Prostate gland (tissue), 2 donors: ENCODE data around the gene SMARCA4. TPM values are rescaled to one million over a fixed set of nuclear protein-coding genes. Genes with fewer than 3 reads are reported as not detected.

ENCODE experiments used
- DNase-seq: peaks from one replicate; pipeline ENCODE4 v3.0.0-alpha.2; 2019; ENCODE audit warnings: low spot score
- H3K27ac ChIP-seq, 2 donors: fragments of 200-600 bp; sonication (generic); 2 replicates each; pipeline ENCODE4 v1.5.1; 2017 to 2019
- H3K27me3 ChIP-seq: fragments of 200-600 bp; sonication (generic); replicated peaks from 2 replicates; pipeline ENCODE4 v1.5.1; 2019; ENCODE audit not compliant: insufficient read depth
- H3K36me3 ChIP-seq, 2 donors: fragments of 200-600 bp; sonication (generic); 1 replicate in 1 of 2; 2 replicates in 1 of 2; pipeline versions ENCODE4 v1.5.1 to v1.8.1; 2017 to 2019
- H3K4me1 ChIP-seq: fragments of 200-600 bp; sonication (generic); replicated peaks from 2 replicates; pipeline ENCODE4 v1.5.1; 2019
- H3K4me3 ChIP-seq, 2 donors: fragments of 200-600 bp; sonication (generic); 2 replicates each; pipeline ENCODE4 v1.5.1; 2017 to 2019
- H3K9me3 ChIP-seq: fragments of 200-600 bp; sonication (generic); 2 replicates; pipeline ENCODE4 v1.5.1; 2017
- POLR2A ChIP-seq: fragments of 450-650 bp; IDR thresholded peaks from one replicate; pipeline ENCODE4 v1.6.1; 2016; ENCODE audit warnings: antibody characterized with exemption, mild to moderate bottlenecking
- POLR2AphosphoS5 ChIP-seq: sonication (generic); formaldehyde crosslinking; IDR thresholded peaks from one replicate; pipeline ENCODE4 v1.6.1; 2017; ENCODE audit warnings: antibody characterized with exemption
- WGBS: methylation state at CpG from one replicate; pipeline ENCODE4 v1.1.5; 2018; 5-methylcytosine and 5-hydroxymethylcytosine counted together
- intact Hi-C: fragments of 100-400 bp; cut with DNase I; formaldehyde crosslinking; loops from one replicate; pipeline ENCODE4 v1.14.2; 2022
- total RNA-seq, 2 donors: library from RNA; depleted of rRNA; stranded (reverse); fragments of >200 nt; gene quantifications; one replicate each; pipeline ENCODE4 v1.1.0, GENCODE V29; 2016
- TF ChIP-seq, protein P1 (sequence below), 4 experiments: fragments of 200-600 bp in 2 of 4; fragments of 450-650 bp in 2 of 4; sonication (generic) in 2 of 4; IDR thresholded peaks; 1 replicate in 3 of 4; 2 replicates in 1 of 4; pipeline ENCODE4 v1.5.1; 2016 to 2019; ENCODE audit warnings: antibody characterized with exemption in 4 of 4, mild to moderate bottlenecking in 2 of 4, moderate library complexity in 2 of 4

Gene SMARCA4
- total RNA-seq, 2 donors from 2014 or later: 98.5 to 152 TPM

DNA sequence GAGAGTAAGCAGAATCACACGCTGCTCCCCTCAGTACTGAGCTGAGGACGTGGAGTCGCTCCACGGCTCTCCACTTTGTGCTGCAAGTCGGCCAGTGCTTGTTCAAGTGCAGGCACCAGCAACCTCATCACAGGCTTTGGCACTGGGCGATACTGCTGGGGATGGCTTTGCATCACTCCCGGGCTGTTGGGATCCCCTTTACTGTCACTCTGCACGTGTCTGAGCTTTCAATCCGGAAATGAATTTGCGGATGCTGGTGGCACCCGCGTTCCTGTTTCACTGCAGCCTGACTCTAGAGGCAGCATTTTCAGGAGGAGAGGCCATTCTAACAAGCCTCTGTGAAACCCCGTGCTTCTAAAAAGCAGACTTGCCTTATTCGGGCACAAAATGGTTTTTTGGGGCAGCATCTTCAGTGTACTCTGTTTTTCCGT, 19.1 kb downstream of the SMARCA4 start:
- no peaks in the 10 kb centered on the region for H3K36me3 ChIP-seq
- no peak overlapping the region for H3K4me3 ChIP-seq
- TF ChIP-seq, protein P1, sequence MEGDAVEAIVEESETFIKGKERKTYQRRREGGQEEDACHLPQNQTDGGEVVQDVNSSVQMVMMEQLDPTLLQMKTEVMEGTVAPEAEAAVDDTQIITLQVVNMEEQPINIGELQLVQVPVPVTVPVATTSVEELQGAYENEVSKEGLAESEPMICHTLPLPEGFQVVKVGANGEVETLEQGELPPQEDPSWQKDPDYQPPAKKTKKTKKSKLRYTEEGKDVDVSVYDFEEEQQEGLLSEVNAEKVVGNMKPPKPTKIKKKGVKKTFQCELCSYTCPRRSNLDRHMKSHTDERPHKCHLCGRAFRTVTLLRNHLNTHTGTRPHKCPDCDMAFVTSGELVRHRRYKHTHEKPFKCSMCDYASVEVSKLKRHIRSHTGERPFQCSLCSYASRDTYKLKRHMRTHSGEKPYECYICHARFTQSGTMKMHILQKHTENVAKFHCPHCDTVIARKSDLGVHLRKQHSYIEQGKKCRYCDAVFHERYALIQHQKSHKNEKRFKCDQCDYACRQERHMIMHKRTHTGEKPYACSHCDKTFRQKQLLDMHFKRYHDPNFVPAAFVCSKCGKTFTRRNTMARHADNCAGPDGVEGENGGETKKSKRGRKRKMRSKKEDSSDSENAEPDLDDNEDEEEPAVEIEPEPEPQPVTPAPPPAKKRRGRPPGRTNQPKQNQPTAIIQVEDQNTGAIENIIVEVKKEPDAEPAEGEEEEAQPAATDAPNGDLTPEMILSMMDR (IDR thresholded peaks at IDR 0.05): no peak
- TF ChIP-seq POLR2A (no peak), POLR2AphosphoS5 (no peak)
- intact Hi-C loops: no loop called here
- DNase-seq: no peak
- 87% methylated on average over 15 of the region's 15 CpGs for whole genome bisulfite sequencing
- H3K27ac ChIP-seq: no peak overlapping the region
- no peaks in the 10 kb centered on the region for H3K9me3 ChIP-seq
- no peaks in the 10 kb centered on the region for H3K27me3 ChIP-seq
- H3K4me1 ChIP-seq: no peaks in the 10 kb centered on the region

DNA sequence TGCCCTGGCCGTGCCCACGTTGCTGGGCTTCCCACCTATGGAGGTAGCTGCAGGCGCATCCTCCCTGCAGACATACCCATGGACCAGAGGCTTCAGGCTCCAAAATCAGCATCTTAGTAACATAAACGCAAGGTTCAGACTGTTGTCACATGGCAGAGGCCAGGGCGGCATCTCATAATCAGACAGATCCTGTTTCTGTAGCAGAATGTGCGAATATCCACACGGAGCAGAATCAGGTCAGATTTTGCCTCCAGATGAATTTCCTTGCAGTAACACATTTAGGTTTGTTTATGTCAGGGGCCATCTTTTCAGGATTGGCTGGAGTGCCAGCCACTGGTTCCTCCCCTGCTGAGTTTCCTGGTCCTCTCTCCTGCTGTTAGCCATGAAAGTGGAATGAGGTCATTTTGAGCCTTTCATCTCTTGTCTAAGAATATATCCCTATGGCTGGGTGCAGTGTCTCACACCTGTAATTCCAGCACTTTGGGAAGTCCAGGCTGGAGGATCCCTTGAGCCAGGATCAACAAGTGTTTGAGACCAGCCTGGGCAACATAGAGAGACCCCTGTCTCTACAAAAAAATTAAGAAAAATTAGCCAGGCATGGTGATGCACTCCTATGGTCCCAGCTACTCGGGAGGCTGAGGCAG, 20.5 kb downstream of the SMARCA4 start:
- no peak overlapping the region for H3K27ac ChIP-seq

DNA sequence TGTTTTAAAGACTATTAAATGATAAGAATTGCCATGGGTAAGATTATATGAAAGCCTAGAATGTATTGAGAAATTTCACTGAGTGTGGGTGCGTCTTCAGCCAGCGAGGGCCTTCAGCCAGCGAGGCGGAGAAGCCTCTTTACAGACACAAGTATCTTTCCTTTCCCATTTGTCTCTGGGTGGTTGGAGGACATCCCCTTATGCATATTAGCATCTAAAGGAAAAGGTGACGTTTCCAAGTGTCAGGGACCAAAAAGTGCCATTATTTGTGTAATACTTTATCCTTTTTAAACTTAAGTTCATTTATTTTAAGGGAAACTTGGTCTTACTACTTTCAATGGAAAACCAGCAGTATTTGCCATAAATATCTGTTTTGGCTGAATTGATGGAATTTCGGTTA, 22.2 kb downstream of the SMARCA4 start:
- H3K4me1 ChIP-seq: no peaks in the 10 kb centered on the region
- WGBS: 92% methylated on average over 6 of the region's 6 CpGs
- no peak overlapping the region for H3K27ac ChIP-seq
- no peak for TF ChIP-seq POLR2AphosphoS5
- TF ChIP-seq POLR2A: no peak
- TF ChIP-seq, protein P1 (IDR thresholded peaks at IDR 0.05): no peak
- H3K36me3 ChIP-seq: peaks cover 0 to 5% of the 10 kb centered on the region in 2 donors
- no peak overlapping the region for H3K4me3 ChIP-seq
- intact Hi-C loops: no loop called here
- H3K9me3 ChIP-seq: no peaks in the 10 kb centered on the region
- no peak for DNase-seq
- H3K27me3 ChIP-seq: no peaks in the 10 kb centered on the region

More for the DNA sequence above, 20.5 kb downstream of the SMARCA4 start:
- 81% methylated on average over 8 of the region's 8 CpGs for WGBS
- H3K4me3 ChIP-seq: no peak overlapping the region
- TF ChIP-seq, protein P1 (IDR thresholded peaks at IDR 0.05): no peak
- TF ChIP-seq POLR2A (no peak), POLR2AphosphoS5 (no peak)
- peaks cover 0 to under 1% of the 10 kb centered on the region in 2 donors for H3K36me3 ChIP-seq
- no peaks in the 10 kb centered on the region for H3K4me1 ChIP-seq
- H3K9me3 ChIP-seq: no peaks in the 10 kb centered on the region
- H3K27me3 ChIP-seq: no peaks in the 10 kb centered on the region
- no peak for DNase-seq
- intact Hi-C loops: no loop called here

DNA sequence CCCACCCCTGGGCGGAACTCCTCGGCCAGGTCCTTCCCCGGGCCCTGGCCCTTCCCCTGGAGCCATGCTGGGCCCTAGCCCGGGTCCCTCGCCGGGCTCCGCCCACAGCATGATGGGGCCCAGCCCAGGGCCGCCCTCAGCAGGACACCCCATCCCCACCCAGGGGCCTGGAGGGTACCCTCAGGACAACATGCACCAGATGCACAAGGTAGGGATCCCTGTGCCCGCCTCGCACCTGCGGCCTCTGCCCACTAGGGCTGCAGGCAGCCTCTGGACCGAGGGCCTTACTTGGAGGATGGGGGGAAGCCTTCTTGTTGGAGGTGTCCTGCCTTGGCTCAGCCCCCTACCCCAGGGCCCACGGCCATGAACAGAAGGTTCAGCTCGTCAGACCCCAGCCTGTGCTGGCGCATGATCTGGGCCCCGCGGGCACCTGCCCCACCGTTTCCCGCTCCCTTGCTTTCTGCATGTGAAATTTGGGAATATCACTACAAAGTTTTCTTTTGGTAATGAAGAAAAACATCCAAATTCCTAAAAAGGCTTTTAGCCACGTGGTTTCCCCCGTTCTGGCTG, 23.4 kb downstream of the SMARCA4 start:
- Histone ChIP-seq H3K4me3 (no peak overlapping the region), H3K36me3 (peaks cover 0 to 5% of the 10 kb centered on the region in 2 donors), H3K4me1 (no peaks in the 10 kb centered on the region), H3K9me3 (no peaks in the 10 kb centered on the region), H3K27me3 (no peaks in the 10 kb centered on the region), H3K27ac (no peak overlapping the region)
- intact Hi-C loops: no loop called here
- TF ChIP-seq, protein P1 (IDR thresholded peaks at IDR 0.05): no peak
- TF ChIP-seq POLR2AphosphoS5 (no peak), POLR2A (no peak)
- no peak for DNase-seq
- WGBS: 87% methylated on average over 21 of the region's 21 CpGs

DNA sequence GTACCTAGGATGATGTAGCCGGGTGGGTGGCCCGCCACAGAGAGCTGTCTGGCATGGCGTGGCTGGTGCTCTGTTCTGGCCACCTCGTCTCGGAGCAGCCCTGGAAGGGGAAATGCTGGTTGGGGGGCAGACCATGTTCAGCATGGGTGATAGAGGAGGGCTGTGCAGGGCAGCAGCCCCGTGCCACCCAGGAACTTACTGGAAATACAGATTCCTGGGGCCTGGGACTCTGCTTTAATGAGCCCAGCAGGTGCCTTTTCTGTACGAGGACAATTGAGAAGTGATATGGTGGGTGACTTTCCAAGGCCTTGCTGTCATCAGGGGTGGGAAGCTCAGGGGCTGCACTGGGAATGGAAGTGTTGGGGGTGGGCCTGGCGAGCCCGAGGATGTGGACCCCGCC, 24.7 kb downstream of the SMARCA4 start:
- Histone ChIP-seq H3K4me1 (no peaks in the 10 kb centered on the region), H3K4me3 (no peak overlapping the region), H3K36me3 (peaks cover 0 to 5% of the 10 kb centered on the region in 2 donors), H3K27me3 (no peaks in the 10 kb centered on the region), H3K9me3 (no peaks in the 10 kb centered on the region), H3K27ac (no peak overlapping the region)
- no peak for DNase-seq
- 87% methylated on average over 9 of the region's 10 CpGs for WGBS
- intact Hi-C loops: no loop called here
- TF ChIP-seq POLR2A (no peak), POLR2AphosphoS5 (no peak)
- TF ChIP-seq, protein P1 (IDR thresholded peaks at IDR 0.05): no peak
